IMR-90 (cell line): Measurements from ENCODE around the gene HEATR3. TPM values are rescaled to one million over a fixed set of nuclear protein-coding genes. Genes with fewer than 3 reads are reported as not detected.

Experiments
- ATAC-seq: fragments of 200-7000 bp; cut with Tn5 transposase; 2 replicates; pipeline ENCODE4 v1.9.1; 2020; ENCODE audit warnings: low read depth, mild to moderate bottlenecking, moderate library complexity
- BruUV-seq: library from RNA; stranded (reverse); fragments of 400-500 nt; replicated peaks from 2 replicates; lab custom pipeline; 2021; lab: Mats Ljungman, UMichigan
- CTCF ChIA-PET: fragments of 300-600 bp; formaldehyde crosslinking; extraction: SDS; loops from one replicate; lab custom pipeline; 2021; ENCODE audit warnings: antibody characterized with exemption; lab: Yijun Ruan, JAX
- POLR2A ChIA-PET: fragments of 300-600 bp; sonication (Branson Sonifier 250); formaldehyde crosslinking; loops from one replicate; lab custom pipeline; 2022; ENCODE audit warnings: antibody characterized with exemption; ENCODE audit not compliant: unreplicated experiment; lab: Charles Lee
- DNase-seq: peaks from one replicate; pipeline ENCODE4 v3.0.0; 2013
- H2AFZ ChIP-seq: replicated peaks from 2 replicates; pipeline ENCODE3; 2013; ENCODE audit warnings: low read length, mild to moderate bottlenecking; ENCODE audit not compliant: poor library complexity
- H2AK5ac ChIP-seq: 2 replicates; pipeline ENCODE4 v1.6.1; 2013; ENCODE audit warnings: low read depth, low read length, inconsistent platforms
- H2AK9ac ChIP-seq: replicated peaks from 2 replicates; pipeline ENCODE3; 2013; ENCODE audit warnings: mild to moderate bottlenecking, low read depth, low read length, moderate library complexity; ENCODE audit not compliant: poor library complexity
- H2BK120ac ChIP-seq: 2 replicates; pipeline ENCODE4 v1.6.1; 2013; ENCODE audit warnings: low read depth, low read length, inconsistent platforms
- H2BK15ac ChIP-seq: 3 replicates; pipeline ENCODE4 v1.6.1; 2013; ENCODE audit warnings: low read depth, low read length, inconsistent platforms
- H2BK20ac ChIP-seq: 2 replicates; pipeline ENCODE4 v1.6.1; 2013; ENCODE audit warnings: low read depth, mild to moderate bottlenecking, inconsistent platforms, low read length, moderate library complexity
- H2BK5ac ChIP-seq: 2 replicates; pipeline ENCODE4 v1.6.1; 2013; ENCODE audit warnings: mild to moderate bottlenecking, low read depth, low read length, inconsistent platforms; ENCODE audit not compliant: poor library complexity, severe bottlenecking
- H3K14ac ChIP-seq: replicated peaks from 2 replicates; pipeline ENCODE4 v1.6.1; 2013; ENCODE audit warnings: low read depth, low read length, inconsistent platforms
- H3K18ac ChIP-seq: 2 replicates; pipeline ENCODE4 v1.6.1; 2013; ENCODE audit warnings: low read depth, low read length, control low read depth
- H3K23ac ChIP-seq: 2 replicates; pipeline ENCODE4 v1.6.1; 2013; ENCODE audit warnings: low read depth, low read length, inconsistent platforms
- H3K27ac ChIP-seq: 2 replicates; pipeline ENCODE4 v1.5.1; 2013; ENCODE audit warnings: mild to moderate bottlenecking, control low read depth, low read length; ENCODE audit not compliant: insufficient read depth
- H3K27me3 ChIP-seq: 2 replicates; pipeline ENCODE4 v1.6.1; 2013; ENCODE audit warnings: low read length; ENCODE audit not compliant: control insufficient read depth, insufficient read depth
- H3K36me3 ChIP-seq: 2 replicates; pipeline ENCODE4 v1.6.1; 2013; ENCODE audit warnings: low read length, mixed read lengths; ENCODE audit not compliant: control insufficient read depth, insufficient read depth
- H3K4ac ChIP-seq: 2 replicates; pipeline ENCODE4 v1.6.1; 2013; ENCODE audit warnings: low read depth, low read length, inconsistent platforms
- H3K4me1 ChIP-seq: 2 replicates; pipeline ENCODE4 v1.6.1; 2013; ENCODE audit warnings: low read length, mixed read lengths; ENCODE audit not compliant: control insufficient read depth, insufficient read depth
- H3K4me2 ChIP-seq: 2 replicates; pipeline ENCODE4 v1.6.1; 2013; ENCODE audit warnings: low read depth, mild to moderate bottlenecking, control low read depth, low read length, moderate library complexity
- H3K4me3 ChIP-seq: 2 replicates; pipeline ENCODE4 v1.5.1; 2013; ENCODE audit warnings: low read depth, mild to moderate bottlenecking, control low read depth, low read length, moderate library complexity; ENCODE audit not compliant: insufficient read depth
- H3K56ac ChIP-seq: 2 replicates; pipeline ENCODE4 v1.6.1; 2013; ENCODE audit warnings: low read length, inconsistent platforms; ENCODE audit not compliant: insufficient read depth; ENCODE audit errors: extremely low read depth
- H3K79me1 ChIP-seq, 2 experiments: 2 replicates each; pipeline ENCODE4 v1.6.1; 2013; ENCODE audit warnings: low read length in 2 of 2, inconsistent platforms in 1 of 2, low read depth in 1 of 2
- H3K9ac ChIP-seq: 2 replicates; pipeline ENCODE4 v1.6.1; 2013; ENCODE audit warnings: low read depth, low read length, control low read depth
- H3K9me1 ChIP-seq: 2 replicates; pipeline ENCODE4 v1.6.1; 2013; ENCODE audit warnings: low read length, inconsistent platforms; ENCODE audit not compliant: insufficient read depth
- H3K9me3 ChIP-seq: 2 replicates; pipeline ENCODE4 v1.6.1; 2013; ENCODE audit warnings: low read length; ENCODE audit not compliant: control insufficient read depth, insufficient read depth
- H4K20me1 ChIP-seq: 2 replicates; pipeline ENCODE4 v1.6.1; 2013; ENCODE audit warnings: low read length, inconsistent platforms; ENCODE audit not compliant: insufficient read depth
- H4K5ac ChIP-seq: 2 replicates; pipeline ENCODE4 v1.6.1; 2013; ENCODE audit warnings: mild to moderate bottlenecking, low read depth, low read length, control low read depth
- H4K8ac ChIP-seq, 2 experiments: 2 replicates each; pipeline ENCODE4 v1.6.1; 2013; ENCODE audit warnings: low read depth in 2 of 2, low read length in 2 of 2, control low read depth in 1 of 2, inconsistent platforms in 1 of 2
- H4K91ac ChIP-seq: 2 replicates; pipeline ENCODE4 v1.6.1; 2013; ENCODE audit warnings: low read depth, low read length, inconsistent platforms; ENCODE audit not compliant: insufficient read depth
- CHD1 ChIP-seq: IDR thresholded peaks from 2 replicates; pipeline ENCODE4 v1.6.1; 2012; ENCODE audit warnings: low read depth, low read length, improper control_type of control experiment
- MAFK ChIP-seq: IDR thresholded peaks from 2 replicates; pipeline ENCODE4 v1.6.1; 2012; ENCODE audit warnings: low read depth, low read length, improper control_type of control experiment
- POLR2A ChIP-seq: IDR thresholded peaks from 2 replicates; pipeline ENCODE4 v1.6.1; 2012; ENCODE audit warnings: mild to moderate bottlenecking, low read depth, low read length
- RAD21 ChIP-seq: IDR thresholded peaks from 2 replicates; pipeline ENCODE4 v1.6.1; 2012; ENCODE audit warnings: low read length, improper control_type of control experiment
- RCOR1 ChIP-seq: IDR thresholded peaks from 2 replicates; pipeline ENCODE4 v1.6.1; 2012; ENCODE audit warnings: mild to moderate bottlenecking, low read length, improper control_type of control experiment; ENCODE audit not compliant: insufficient replicate concordance
- RFX5 ChIP-seq: IDR thresholded peaks from 2 replicates; pipeline ENCODE4 v1.8.0; 2012; ENCODE audit warnings: low read depth, mild to moderate bottlenecking, low read length, moderate library complexity
- SMC3 ChIP-seq: fragments of 150-350 bp; IDR thresholded peaks from 2 replicates; pipeline ENCODE4 v1.6.1; 2016; ENCODE audit warnings: low read depth, mild to moderate bottlenecking, antibody characterized with exemption, low read length, moderate library complexity
- WGBS, 2 experiments: methylation state at CpG; one replicate each; pipeline versions ENCODE4 v1.1.5 to v1.1.7; 2013; ENCODE audit warnings: missing lambda C conversion rate in 2 of 2; ENCODE audit not compliant: insufficient read length in 1 of 2; ENCODE audit errors: extremely low coverage in 2 of 2; 5-methylcytosine and 5-hydroxymethylcytosine counted together
- dilution Hi-C: fragments of 300-500 bp; cut with HindIII; formaldehyde crosslinking; loops from one replicate; pipeline ENCODE4 v1.14.3; 2018; ENCODE audit warnings: low sequenced_read_pairs; ENCODE audit not compliant: unreplicated experiment
- in situ Hi-C: fragments of 300-500 bp; cut with MboI; formaldehyde crosslinking; loops from 3 replicates; pipeline ENCODE4 v1.14.3; 2019; ENCODE audit warnings: low sequenced_read_pairs, inconsistent platforms, mixed read lengths
- intact Hi-C: fragments of 100-400 bp; cut with micrococcal nuclease; formaldehyde crosslinking; loops from 2 replicates; pipeline ENCODE4 v1.10.0; 2022
- polyA plus RNA-seq, 3 experiments: library from polyadenylated mRNA; depleted of rRNA; stranded (reverse); fragments of >200 nt; gene quantifications; 2 replicates each; pipeline ENCODE4 v1.2.3, GENCODE V29; 2012; ENCODE audit warnings: low replicate concordance in 1 of 3
- total RNA-seq: library from RNA; depleted of rRNA; stranded (reverse); fragments of >200 nt; gene quantifications from 2 replicates; pipeline ENCODE4 v1.2.3, GENCODE V29; 2012
- TF ChIP-seq, protein P1 (sequence below): fragments of 150-350 bp; IDR thresholded peaks from 2 replicates; pipeline ENCODE4 v1.6.1; 2016; ENCODE audit warnings: low read depth, mild to moderate bottlenecking, low read length, moderate library complexity, borderline replicate concordance
- TF ChIP-seq, protein P2 (sequence below): fragments of 150-350 bp; IDR thresholded peaks from 2 replicates; pipeline ENCODE4 v1.6.1; 2017; ENCODE audit warnings: mild to moderate bottlenecking, antibody characterized with exemption, low read length, low read depth
- TF ChIP-seq, protein P3 (sequence below): conservative IDR thresholded peaks from 2 replicates; pipeline ENCODE4 v1.5.1; 2012; ENCODE audit warnings: mild to moderate bottlenecking, low read depth, low read length, improper control_type of control experiment

The HEATR3 gene
- total and polyA plus RNA-seq, 2 of the 4 experiments (the other 2 are of a cell fraction) = 9.4 to 21.1 TPM

DNA sequence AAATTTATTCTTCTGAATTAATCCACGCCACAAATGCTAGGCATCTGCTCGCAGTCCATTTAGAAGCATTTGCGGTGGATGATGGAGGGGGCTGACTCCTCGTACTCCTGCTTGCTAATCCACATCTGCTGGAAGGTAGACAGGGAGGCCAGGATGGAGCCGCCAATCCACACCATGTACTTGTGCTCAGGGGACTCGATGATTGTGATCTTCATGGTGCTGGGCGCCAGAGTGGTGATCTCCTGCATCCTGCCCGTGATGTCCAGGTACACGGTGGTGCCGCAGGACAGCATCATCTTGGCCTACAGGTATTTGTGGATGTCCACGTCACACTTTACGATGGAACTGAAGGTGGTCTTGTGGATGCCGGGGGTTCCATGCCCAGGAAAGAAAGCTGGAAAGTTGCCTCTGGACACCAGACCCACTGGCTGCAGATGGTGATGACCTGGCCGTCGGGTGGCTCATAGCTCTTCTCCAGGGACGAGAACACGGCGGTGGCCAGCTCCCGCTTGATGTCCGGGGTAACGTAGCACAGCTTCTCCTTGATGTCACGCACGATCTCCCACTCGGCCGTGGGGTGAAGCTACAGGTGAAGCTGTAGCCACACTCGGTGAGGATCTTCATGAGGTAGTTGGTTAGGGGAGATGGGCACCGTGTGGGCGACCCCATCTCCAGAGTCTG, 7.5 kb upstream of the HEATR3 start:
- H3K18ac ChIP-seq = no peak overlapping the region
- no peak overlapping the region for H3K9ac ChIP-seq
- H3K4me1 ChIP-seq = no peaks in the 10 kb centered on the region
- intact Hi-C loops = no loop called here
- ChIA-PET CTCF (no interaction called here), POLR2A (no interaction called here)
- ATAC-seq = no peak
- H2BK120ac ChIP-seq = no peak overlapping the region
- H3K4me2 ChIP-seq = no peak overlapping the region
- no peaks in the 10 kb centered on the region for H3K9me1 ChIP-seq
- DNase-seq = no peak
- no peaks in the 10 kb centered on the region for H3K27me3 ChIP-seq
- H3K14ac ChIP-seq = no peak overlapping the region
- H3K79me1 ChIP-seq = no peaks in the 10 kb centered on the region
- H3K27ac ChIP-seq = no peak overlapping the region
- dilution Hi-C loops = no loop called here
- H3K4ac ChIP-seq = no peak overlapping the region
- peaks cover 6% of the 10 kb centered on the region for H3K9me3 ChIP-seq
- in situ Hi-C loops = no loop called here
- H2AK5ac ChIP-seq = no peak overlapping the region
- no peak overlapping the region for H3K4me3 ChIP-seq
- TF ChIP-seq MAFK (no peak), CHD1 (no peak), RFX5 (no peak), POLR2A (no peak), RCOR1 (no peak), SMC3 (no peak), RAD21 (no peak)
- TF ChIP-seq, protein P1, sequence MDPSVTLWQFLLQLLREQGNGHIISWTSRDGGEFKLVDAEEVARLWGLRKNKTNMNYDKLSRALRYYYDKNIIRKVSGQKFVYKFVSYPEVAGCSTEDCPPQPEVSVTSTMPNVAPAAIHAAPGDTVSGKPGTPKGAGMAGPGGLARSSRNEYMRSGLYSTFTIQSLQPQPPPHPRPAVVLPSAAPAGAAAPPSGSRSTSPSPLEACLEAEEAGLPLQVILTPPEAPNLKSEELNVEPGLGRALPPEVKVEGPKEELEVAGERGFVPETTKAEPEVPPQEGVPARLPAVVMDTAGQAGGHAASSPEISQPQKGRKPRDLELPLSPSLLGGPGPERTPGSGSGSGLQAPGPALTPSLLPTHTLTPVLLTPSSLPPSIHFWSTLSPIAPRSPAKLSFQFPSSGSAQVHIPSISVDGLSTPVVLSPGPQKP = no peak
- TF ChIP-seq, protein P2, sequence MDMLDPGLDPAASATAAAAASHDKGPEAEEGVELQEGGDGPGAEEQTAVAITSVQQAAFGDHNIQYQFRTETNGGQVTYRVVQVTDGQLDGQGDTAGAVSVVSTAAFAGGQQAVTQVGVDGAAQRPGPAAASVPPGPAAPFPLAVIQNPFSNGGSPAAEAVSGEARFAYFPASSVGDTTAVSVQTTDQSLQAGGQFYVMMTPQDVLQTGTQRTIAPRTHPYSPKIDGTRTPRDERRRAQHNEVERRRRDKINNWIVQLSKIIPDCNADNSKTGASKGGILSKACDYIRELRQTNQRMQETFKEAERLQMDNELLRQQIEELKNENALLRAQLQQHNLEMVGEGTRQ = no peak
- TF ChIP-seq, protein P3, sequence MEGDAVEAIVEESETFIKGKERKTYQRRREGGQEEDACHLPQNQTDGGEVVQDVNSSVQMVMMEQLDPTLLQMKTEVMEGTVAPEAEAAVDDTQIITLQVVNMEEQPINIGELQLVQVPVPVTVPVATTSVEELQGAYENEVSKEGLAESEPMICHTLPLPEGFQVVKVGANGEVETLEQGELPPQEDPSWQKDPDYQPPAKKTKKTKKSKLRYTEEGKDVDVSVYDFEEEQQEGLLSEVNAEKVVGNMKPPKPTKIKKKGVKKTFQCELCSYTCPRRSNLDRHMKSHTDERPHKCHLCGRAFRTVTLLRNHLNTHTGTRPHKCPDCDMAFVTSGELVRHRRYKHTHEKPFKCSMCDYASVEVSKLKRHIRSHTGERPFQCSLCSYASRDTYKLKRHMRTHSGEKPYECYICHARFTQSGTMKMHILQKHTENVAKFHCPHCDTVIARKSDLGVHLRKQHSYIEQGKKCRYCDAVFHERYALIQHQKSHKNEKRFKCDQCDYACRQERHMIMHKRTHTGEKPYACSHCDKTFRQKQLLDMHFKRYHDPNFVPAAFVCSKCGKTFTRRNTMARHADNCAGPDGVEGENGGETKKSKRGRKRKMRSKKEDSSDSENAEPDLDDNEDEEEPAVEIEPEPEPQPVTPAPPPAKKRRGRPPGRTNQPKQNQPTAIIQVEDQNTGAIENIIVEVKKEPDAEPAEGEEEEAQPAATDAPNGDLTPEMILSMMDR = no peak
- H2AFZ ChIP-seq = peak overlapping the region; percentile 21
- no peak overlapping the region for H4K91ac ChIP-seq
- WGBS, 2 experiments = 78% methylated on average over 6 of the region's 28 CpGs; no CpG with 5 or more reads in 1 of the 2 experiments
- H3K36me3 ChIP-seq = no peaks in the 10 kb centered on the region
- H3K23ac ChIP-seq = no peak overlapping the region
- H4K8ac ChIP-seq = no peak overlapping the region
- H2BK15ac ChIP-seq = no peak overlapping the region
- H3K56ac ChIP-seq = no peak overlapping the region
- no peak overlapping the region for H2AK9ac ChIP-seq
- H4K20me1 ChIP-seq = no peaks in the 10 kb centered on the region
- BruUV-seq = no TSS peak
- H2BK20ac ChIP-seq = no peak overlapping the region
- no peak overlapping the region for H4K5ac ChIP-seq
- H2BK5ac ChIP-seq = no peak overlapping the region
